NCI-H1436 (cell line): Measurements from ENCODE around the gene C1QTNF9B.
"Not testable (repeated sequence)": the region's sequence is repeated elsewhere in the genome, so short reads cannot be mapped to it uniquely, and the experiment has no call there.

Source experiments
- DNase-seq: peaks from one replicate; lab custom pipeline; 2025; lab: John Stamatoyannopoulos, UW

The C1QTNF9B gene

DNA sequence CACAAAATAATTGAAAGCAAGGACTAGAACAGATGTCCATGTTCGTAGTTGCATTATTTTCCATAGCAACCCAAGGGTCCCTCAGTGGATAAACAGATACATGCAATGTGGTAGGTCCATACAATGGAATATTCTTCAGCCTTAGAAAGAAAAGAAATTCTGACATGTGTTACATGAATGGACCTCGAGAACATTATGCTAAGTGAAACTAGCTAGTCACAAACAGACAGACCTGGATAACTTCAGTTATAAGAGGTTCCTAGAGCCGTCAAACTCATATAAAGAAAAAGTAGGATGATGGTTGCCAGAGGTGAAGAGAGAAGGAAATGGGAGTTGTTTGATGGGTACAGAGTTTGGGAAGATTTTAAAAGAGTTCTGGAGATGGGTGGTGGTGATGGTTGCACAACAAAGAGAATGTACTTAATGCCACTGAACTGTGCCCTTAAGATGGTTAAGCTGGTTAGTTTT is at the start of gene C1QTNF9B:
TSS of gene C1QTNF9B (minus strand) at position 51 of the 468 bp plus-strand sequence.
- DNase-seq: not testable (repeated sequence)

DNA sequence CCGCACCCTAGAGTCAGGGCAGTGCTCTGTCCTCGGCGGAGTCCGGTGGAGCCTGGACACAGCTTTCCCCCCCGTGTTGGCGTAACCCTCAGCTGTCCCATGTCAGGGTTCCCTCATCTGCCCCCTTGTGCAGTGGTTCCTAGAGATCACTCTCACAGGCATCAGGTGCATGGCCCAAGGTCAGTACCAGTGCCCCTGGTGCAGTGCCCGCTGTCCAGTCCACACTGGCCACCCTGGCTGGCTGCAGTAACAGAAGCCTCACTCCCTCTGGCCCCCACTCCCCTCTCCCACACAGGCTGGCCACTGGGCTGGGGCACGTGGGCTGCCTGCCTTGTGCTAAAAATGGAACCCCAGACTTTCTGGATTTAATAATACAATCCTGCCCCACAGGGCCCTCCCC is 49.6 kb upstream of the C1QTNF9B start:
- no peak for DNase-seq

DNA sequence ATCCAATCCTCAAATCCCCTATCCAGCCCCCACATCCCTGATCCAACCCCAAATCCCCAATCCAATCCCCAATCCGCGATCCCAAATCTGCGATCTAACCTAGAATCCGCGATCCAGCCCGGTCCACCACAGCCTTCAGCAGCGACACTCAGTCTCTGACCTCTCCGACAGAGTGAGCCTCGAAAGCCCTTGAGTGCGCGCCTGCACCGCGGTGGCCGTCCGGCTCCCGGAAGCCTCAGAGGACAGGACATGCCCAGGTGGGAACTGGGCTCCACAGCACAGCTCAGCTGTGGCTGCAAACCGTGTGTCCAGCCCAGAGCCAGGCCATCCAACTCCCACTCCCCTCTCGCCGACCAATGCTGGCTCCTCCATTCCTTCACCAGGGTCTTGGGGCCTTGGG is 48.8 kb upstream of the C1QTNF9B start:
- no peak for DNase-seq

DNA sequence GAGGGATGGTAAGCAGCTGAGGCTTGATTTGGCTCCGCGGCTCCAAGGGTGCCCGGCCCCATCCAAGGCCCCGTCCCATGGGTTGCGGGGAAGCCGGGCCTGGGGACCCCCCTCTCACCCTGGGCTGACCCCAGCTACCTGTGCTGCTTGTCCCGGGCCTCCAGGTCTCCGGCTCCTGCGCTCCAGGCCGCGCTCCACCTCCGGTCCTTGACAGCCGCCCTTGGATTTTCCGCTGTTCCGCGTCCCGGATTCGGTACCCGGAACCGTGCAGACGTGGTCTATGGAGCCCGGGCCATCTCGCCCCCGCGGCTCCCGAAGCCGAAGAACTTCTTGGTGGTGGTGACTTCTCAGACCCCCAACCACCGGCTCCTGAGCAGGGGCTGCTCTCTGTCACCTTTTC is 48.3 kb upstream of the C1QTNF9B start:
- no peak for DNase-seq

DNA sequence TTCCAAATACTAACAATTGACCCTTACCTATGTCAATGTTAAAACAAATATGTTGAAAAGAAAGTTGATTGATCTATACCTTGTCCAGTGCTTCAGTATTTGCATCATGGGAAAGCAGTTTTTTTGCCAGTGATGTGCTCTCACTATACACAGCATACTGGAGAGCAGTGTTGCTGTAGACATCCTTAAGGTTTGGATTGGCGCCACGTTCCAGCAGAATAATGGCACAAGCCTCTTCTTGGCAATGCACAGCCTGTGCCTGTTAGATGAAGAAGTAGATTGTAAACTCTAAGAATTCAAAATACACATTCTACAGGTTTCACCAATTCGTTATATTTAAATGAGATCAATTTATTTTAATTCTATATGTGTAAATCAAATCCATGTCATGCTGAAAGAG is 43.9 kb upstream of the C1QTNF9B start:
- no peak for DNase-seq

DNA sequence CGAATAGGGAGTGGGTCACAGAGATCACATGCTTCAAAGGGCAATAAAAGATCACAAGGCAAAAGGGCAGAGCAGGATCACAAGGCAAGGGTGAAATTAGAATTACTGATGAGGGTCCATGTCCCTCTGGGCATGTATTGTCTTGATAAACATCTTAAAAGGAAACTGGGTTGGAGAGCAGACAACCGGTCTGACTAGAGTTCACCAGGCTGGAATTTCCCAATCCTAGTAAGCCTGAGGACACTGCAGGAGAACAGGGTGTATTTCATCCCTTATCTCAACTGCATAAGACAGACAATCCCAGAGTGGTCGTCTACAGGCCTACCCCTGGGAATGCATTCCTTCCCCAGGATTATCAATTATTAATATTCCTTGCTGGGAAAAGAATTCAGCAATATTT is 42.4 kb upstream of the C1QTNF9B start:
- not testable (repeated sequence) for DNase-seq

DNA sequence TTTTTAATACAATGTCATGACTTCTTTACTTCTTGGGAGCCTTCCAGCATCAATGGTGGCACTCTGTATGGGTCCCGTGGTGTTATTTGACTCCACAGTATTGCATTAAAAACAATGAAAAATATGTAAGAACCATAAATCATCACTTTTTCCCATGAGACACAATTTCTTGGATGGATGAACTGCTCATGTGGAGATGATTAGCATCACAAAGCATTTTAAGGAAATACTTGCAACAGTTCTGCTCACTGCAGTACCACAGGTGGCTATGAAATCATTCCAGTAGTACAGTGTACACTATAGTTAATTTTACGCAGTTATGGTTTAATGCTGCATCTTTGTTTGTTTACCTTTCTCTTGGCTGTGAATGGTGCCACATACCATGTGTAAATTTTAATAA is 37.2 kb upstream of the C1QTNF9B start:
- DNase-seq: no peak

DNA sequence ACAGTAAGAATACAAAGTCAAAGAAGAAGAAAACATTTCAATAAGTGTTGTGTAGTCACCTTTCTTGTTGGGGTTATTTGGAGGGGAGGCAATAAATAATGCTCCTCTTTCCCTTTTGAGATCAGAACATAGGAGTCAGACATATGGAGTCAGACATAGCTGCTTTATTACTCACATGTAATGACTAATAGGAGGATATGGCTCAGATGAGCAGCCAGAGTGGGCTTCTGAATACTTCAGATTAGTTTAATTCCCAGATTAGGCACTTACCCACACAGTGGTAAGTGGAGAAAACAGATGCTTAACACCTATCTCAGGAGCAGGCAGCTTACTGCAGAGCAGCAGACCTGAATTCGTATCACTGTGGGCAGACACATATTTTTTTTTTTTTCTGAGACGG is 31.7 kb upstream of the C1QTNF9B start:
- DNase-seq: no peak

DNA sequence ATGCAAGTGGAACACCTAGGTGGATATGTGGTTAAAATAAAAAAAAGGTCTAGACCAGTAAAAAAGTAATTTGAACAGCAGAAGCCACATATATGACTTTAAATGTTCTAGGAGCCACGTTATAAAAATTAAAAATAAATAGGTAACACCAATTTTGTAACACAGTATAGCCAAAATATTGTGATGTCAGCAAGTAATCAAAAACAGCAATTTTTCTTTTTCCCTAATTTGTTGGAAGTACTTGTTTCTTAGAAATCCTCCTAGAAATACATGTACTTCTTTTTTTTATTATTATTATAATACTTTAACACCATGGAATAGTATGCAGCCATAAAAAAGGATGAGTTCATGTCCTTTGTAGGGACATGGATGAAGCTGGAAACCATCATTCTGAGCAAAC is 25.7 kb upstream of the C1QTNF9B start:
- DNase-seq: no peak

DNA sequence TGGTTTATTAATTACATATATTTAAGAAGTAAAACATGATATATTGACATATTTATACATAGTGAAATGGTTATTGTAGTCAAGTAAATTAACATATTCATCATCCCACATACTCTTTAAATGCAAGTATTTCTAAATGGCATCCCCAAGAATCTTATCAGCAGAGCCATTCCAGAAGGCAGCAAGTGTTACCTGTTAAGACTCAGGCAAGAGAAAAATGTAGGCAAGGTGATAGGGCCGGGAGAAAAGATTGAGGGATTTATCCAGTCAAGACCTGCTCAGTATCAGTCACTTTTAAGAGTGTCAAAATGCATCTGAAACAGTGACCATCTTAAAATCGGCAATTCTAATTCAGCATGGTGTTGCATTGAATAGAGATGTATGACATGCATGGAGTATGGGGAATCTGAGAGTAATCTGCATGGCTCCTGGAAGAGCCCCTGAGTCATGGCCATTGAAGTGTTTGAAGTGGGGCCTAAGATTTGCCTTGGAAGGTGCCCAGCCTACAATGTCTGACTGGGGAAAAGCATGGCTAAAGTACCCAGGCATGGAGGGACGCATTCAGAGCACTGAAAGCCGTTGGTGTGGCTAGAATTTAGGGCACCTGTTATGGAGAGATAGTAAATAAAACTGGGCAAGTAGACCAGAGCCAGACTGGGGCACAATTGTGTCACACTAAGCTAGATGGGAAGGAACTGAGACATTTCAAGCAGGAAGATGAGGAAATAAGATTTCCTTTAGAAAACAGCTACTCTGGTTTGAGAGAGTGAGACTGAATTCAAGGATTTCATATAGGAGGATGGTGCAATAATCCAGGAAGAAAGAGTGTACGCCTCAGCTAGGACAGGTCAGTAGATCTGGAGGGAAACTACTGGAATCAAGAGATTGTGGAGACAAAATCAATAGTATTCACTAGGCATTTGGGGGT is 25.0 kb upstream of the C1QTNF9B start:
- no peak for DNase-seq

DNA sequence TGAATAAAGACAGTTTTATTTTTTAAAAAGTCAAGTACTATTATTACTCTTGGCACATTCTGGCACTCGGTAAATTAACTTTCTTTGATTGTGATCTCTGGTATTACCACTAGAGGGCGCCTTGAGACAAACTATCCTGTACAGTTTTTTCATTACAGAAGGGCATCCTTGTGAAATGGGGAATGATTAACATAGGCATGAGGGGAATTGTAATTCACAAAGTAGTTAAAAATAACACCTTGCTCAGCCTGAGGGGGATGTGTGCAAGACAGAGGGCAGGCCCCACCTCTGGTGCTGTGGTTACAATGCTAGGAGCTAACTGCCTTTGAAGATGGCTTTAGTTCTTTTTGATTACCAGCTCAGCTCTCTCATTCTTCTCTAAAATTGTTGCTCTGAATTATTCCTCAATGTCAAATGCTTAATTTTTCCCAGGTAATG is 24.2 kb upstream of the C1QTNF9B start:
- DNase-seq: peak; percentile 0

DNA sequence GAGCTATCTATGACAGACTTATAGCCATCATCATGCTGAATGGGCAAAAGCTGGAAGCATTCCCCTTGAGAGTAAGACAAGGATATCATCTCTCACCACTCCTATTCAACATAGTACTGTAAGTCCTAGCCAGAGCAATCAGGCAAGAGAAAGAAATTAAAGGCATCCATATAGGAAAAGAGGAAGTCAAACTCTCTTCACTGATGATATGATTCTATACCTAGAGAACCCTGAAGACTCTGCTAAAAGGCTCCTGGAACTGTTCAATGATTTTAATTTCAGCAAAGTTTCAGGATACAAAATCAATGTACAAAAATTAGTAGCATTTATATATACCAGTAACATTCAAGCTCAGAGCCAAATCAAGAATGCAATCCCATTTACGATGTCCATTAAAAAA is 21.7 kb upstream of the C1QTNF9B start:
- no peak for DNase-seq

DNA sequence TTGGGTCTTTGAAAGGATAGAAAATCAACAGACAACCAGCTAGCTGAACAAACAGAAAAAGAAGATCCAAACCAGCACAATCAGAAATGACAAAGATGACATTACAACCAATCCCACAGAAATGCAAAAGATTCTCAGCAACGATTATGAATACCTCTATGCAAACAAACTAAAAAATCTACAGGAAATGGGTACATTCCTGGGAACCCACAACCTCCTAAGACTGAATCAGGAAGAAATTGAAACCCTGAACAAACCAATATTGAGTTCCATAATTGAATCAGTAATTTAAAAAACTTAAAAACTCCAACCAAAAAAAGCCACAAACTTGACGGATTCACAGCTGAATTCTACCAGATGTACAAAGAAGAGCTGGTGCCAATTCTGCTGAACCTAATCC is 20.9 kb upstream of the C1QTNF9B start:
- DNase-seq: no peak

DNA sequence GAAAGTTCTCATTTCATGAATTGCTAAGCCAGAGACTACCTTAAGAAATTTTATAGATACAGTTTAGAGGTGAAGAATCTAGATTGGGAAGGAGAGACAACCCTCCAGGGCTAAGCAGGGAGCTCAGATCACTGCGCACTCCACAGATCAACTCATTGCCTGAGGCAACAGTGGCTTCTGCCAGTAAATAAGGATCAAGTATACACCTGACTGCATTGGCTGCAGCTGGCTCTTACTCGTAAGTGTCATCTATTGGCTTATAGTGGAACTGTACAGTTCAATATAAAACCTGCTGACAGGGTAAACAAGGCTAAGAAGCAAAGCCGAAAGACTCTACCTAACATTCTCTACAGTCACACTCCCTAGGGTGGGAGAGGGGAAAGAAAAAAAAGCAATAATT is 18.0 kb upstream of the C1QTNF9B start:
- DNase-seq: no peak

DNA sequence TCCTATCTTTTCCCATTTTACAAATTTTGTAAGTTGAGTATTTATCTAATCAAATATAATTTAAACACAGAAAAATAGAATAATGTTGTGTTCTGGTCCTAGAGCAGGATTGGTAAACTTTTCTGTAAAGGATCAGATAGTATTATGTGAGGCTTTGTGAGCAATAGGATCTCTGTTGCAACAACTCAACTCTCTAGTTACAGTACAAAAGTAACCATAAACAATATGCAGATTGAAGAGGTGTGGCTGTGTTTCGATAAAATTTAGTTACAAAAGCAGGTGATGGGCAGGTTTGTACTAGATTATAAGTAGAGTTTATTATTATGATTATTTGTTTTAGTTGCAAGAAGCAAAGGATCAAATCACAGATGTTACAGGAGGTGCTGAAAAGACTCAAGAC is 15.2 kb upstream of the C1QTNF9B start:
- no peak for DNase-seq

DNA sequence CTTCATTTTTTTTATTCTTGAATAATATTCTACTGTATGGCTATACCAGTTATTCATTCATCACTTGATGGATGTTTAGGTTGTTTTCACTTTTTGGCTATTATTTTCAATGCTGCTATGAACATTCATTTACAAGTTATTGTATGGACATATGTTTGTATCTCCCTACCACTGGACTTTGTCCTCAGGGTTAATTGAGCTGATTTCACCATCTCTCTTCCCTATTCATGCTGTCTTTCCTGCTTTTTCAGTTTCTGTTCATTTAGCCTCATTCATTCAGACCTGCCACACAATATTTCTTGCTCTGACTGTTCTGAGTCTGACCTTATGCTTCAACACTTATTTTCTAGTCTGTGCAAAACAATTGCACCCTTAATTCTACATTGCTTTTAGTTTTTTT is 12.3 kb upstream of the C1QTNF9B start:
- no peak for DNase-seq

DNA sequence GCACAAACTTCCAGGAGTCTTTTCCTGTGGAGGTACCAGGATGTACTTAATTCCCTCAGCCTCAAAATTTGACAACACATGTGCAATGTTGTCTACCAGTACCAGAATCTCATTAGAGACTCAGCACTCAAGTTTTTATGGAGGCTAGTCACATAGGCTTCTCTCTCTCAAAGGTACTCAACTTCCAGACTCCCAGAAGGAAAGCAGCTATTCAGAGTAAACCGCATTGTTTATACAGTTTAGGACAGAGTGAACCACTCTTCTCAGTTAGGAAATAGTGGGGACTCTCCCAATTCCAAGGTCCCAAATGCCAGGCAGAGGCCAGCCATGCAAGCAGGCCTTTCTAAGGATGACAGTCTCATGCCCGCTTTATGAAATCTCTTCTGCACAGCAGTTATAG is 8.5 kb upstream of the C1QTNF9B start:
- DNase-seq: no peak

DNA sequence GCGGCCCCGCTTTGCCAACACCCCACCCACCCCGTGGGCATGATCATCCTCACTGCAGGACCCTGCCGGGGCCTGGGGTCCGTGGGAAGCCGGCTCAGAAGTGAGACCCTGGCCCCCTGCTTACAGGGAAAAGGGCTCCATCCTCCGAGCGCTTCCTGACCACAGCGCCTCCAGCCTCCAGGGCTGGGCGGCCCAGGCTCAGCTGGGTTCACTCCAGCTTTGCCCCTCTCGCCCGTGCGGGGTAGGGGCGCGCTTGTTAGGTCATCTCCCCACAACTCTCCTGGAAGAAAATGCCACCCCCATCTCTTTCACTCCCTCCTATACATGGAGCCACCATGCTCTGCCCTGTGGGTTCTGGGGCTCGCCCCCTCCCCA is 6.6 kb upstream of the C1QTNF9B start:
- DNase-seq: no peak

DNA sequence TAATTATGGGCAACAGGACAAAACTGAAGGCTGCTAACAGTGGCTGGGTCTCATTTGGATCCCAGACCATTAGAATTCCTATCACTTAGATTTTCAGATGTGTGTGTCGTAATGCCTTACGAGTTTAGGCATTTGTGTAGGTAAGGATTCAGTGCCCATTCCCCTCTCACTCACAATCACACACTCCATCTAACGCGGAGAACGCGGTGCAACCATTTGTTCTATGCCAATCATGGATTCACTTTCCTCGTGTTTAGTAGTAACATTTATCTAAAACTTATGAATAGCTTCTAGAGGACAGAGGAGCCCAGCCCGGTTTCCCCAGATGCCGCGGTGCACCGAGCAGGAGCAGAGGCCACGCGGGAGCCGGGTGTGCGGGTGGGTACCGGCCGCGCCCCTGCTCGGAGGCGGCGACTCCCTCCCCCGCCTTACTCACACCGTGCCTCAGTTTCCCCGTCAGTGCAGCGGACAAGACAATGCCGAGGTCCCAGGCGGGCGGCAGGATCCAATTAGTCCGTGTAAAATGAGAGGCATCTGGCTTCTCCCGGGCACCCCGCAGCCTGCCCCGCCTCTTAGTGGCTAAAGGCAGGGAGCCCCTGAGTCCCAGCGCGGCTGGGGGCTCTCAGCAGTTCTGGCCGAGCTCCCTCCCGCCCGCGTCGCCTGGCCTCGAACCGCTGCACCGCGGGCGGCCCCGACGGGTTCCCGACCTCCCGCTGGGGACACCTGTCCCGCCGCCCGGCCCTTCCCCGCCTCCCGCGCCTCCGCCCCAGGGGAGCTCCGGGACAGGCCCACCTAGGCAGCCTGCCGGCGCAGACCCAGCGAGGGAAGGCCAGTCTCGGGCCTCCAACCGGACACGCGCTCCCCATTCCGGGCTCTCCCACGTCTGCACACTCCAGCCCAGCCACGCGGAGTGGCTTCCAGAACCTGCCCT is 5.9 kb upstream of the C1QTNF9B start:
- DNase-seq: no peak

DNA sequence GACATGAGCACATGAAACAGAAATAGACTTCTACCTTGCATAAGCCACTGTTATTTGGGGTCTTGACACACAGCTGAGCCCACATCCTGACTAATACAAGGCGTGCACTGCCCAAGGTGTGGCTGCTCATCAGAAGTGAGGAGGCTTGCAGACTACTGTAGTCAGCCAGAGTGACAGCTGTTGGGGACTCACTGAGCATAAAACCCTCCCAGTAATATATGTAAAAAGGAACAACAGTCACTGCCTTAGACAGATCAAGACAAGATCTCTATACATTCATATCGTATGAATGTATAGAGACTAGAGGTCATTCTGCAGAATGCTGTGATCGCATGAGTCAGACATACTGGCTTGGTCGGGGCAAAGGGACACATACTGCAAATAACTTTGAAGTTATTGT is 4.1 kb upstream of the C1QTNF9B start:
- DNase-seq: no peak

DNA sequence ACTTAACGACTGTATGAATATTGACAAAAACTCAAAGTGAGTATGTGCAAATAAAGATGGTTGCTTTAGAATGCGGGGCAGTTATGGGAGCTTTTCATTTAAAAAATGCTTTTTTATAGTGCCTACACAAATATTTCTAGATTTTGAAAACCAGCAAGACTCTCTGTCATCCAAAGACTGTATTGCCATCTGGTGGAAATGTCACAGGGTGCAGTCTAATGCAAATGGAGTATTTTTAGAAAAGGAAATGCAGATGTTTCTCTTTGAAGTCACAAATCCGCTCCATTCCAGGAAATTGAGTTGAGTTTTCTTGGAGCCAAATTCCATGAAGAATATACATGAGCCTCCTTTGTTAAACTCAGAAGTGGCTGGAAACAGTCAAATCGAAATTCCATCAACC is 2.3 kb upstream of the C1QTNF9B start:
- no peak for DNase-seq

DNA sequence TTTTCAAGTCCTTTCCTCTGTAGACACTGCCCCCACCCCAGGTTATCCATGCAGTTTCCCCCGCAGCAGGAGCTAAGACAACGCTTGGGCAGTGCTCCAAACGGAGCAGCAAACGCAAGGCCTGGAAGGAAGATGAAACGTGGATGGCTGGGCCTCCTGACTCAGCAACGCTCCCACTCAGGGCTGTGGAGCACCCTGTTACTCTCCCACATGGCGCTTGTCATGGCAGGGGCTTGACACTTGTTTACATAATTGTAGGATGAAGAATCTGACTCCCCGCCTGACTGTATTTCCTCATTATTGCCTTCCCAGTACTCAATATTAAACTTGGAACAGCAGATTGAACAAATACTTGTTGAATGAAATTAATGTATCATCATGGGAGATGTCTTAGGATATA is 799 bp upstream of the C1QTNF9B start:
- no peak for DNase-seq

DNA sequence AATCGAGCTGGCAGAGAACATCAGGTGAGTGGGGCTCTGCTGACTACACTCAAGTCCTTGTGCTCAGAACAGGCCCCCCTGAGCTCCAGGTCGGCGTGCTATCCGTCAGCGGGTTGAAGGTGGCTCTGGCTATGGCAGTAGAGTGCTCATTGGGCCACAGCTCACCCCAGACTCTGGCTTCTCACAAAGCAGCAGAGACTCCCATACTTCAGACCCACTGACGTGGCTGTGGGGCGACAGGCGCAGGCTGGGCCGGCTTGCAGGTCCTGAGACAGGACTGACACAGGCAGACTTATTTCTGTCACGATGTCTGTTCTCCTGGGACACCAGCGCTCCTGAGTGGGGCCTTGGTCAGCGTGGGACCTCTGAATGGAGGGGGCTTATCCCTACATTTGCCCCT is 2.6 kb downstream of the C1QTNF9B start:
- not testable (repeated sequence) for DNase-seq
